HG02970 (cell line): ENCODE data around the gene FAM13C.

Experiments
- ATAC-seq: cut with Tn5 transposase; IDR thresholded peaks from one replicate; pipeline ENCODE4 v1.9.1; 2021; ENCODE audit warnings: mild to moderate bottlenecking, moderate library complexity, moderate number of reproducible peaks; ENCODE audit not compliant: unreplicated experiment, low FRiP score

The FAM13C gene

DNA sequence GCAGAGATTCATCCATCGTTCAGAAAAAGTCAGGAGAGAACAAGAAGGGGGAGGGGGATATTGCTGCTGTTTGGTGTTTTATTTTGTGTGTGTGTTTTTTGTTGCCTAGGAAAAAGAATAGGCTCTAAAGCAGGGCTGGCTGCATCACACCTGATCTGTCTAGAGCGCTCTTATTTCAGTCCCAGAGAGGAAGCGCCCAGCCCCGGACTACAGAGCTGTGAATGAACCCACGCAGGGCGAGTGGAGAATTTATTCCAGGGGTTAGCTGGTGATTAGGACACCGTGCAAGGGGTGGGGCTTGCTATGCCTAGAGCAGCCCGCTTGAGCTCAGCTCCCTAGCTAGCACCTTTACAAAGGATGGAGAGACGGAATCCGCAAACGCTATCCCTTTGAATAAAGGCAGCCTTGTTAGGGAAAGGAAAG, 621 bp upstream of the FAM13C start:
- no peak for ATAC-seq

- no peak for ATAC-seq
Measured at GRCh38 chr10:59361663-59362143, 646 bp downstream of the FAM13C start.

- ATAC-seq, result no peak
Measured at GRCh38 chr10:59360605-59361405, 1.5 kb downstream of the FAM13C start.

- ATAC-seq, result no peak
Measured at GRCh38 chr10:59358576-59358975, 3.8 kb downstream of the FAM13C start.

GRCh38 chr10:59354434-59354833, 7.9 kb downstream of the FAM13C start:
- ATAC-seq, result no peak

DNA sequence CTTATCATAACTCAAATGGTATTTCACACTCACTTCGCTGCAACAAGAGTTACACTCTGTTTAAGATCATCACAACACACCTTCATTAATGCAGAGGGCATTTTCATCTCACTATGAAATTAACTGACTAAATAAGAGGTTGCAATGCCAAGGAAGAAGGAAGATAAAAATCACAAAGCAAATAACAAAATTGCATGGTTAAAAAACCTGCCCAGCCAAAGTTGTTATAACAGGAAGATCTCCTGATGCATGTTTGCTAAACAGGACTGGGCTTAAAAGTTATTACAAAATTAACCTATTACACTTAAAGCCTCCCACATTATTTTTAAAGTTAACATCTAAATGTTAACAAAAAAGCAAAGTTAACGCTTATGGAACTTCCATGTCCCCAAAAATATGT, 11.8 kb downstream of the FAM13C start:
- ATAC-seq, result no peak

GRCh38 chr10:59346321-59346720, 16.0 kb downstream of the FAM13C start:
- ATAC-seq, result no peak

- no peak for ATAC-seq
Measured at GRCh38 chr10:59342723-59343122, 19.6 kb downstream of the FAM13C start.

DNA sequence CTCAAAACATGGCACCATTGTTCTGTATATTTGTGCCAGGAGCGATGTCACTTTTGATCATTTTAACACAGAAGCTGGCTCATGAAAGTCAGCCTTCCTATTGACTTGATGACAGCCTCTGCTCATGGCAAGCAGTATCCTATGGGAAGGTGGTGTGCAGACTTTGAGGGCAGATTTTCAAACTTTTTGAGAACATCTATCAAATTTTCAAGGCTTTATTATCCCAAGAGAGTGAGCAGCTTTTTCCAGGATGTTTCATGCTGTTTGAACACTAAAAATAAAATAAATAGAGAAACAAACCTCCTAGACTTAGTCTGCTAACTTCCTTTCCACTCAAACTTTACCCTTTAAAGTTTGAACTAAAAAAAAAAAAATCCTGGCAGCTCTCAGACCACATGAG, 20.3 kb downstream of the FAM13C start:
- ATAC-seq, result no peak

DNA sequence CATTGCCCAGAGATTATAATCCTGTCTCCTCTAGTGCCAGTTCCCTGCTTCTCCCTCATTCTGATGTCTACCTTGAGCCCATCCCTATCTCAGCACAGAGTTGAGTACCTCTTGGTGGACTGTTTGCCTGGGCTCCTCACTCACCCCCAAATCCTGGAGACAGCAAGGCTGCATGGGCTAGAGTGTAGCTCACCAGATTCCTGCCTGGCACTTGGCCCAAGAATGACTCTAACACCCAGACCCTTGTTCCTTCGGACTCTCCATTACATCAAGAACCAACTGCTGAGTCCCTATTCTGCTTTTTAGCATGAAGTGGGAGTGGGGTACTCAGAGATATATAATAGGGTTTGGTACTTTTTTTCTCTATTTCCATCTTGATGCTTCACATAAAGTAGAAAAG, 22.1 kb downstream of the FAM13C start:
- ATAC-seq, result no peak

- ATAC-seq, result no peak
Measured at GRCh38 chr10:59339351-59339750, 23.0 kb downstream of the FAM13C start.

- no peak for ATAC-seq
Measured at GRCh38 chr10:59337201-59337652, 25.1 kb downstream of the FAM13C start.

- ATAC-seq, result no peak
Measured at GRCh38 chr10:59336632-59337031, 25.7 kb downstream of the FAM13C start.

DNA sequence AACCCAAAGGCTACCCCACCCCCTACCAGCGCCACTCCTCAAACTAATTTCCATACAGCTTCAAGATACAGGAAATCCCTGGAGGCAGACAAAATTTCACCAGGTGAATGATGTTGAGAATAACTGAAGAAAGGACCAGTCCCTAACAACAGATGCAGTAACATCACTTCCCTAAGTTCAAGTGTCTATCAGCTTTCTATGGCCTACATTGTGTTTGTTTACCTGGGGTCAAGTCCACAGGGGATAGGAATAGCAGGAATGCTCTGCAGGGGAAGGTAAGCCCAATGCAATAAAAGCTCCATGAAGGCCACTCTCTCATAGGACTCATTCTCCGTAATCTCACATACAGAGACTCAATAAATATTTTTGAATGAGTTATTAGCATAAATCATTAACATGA, 26.9 kb downstream of the FAM13C start:
- ATAC-seq, result no peak

GRCh38 chr10:59333701-59334100, 28.6 kb downstream of the FAM13C start:
- ATAC-seq, result no peak

DNA sequence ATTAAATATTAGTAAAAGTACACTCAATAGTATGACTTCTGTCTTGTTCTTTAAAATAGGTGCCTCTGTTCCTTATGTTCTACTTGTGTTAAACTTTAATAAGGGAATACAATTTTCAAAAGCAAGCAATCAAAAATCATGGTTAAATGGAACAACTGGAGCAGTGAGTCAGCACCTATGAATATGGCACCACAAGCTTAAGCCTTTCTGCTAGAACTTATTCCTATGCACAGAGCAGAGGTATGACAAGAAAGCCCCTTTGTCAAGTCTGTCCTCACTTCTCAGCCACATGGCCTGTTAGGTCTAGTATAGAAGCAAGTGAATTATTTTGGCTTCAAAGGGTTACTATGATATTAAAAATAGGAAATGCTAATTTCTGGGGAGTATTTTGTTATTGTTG, 29.8 kb downstream of the FAM13C start:
- no peak for ATAC-seq

DNA sequence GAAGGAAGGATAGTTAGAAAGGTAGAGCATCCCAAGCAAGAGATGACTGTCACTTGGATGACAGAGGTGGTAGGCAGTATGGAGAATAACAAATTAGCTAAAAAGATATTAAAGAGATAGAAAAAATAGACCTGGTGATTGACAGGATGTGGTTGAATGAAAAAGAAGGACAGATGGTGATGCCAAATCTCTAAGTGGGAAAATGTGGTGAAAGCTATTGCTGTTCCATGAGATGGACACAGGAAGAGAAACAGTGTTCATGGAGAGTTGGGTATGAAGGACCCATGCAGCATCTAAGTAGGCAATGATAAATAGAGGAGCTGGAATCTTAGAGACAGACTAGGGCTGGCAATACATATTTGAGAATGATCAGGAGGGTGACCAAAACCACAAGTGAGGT, 30.7 kb downstream of the FAM13C start:
- no peak for ATAC-seq

DNA sequence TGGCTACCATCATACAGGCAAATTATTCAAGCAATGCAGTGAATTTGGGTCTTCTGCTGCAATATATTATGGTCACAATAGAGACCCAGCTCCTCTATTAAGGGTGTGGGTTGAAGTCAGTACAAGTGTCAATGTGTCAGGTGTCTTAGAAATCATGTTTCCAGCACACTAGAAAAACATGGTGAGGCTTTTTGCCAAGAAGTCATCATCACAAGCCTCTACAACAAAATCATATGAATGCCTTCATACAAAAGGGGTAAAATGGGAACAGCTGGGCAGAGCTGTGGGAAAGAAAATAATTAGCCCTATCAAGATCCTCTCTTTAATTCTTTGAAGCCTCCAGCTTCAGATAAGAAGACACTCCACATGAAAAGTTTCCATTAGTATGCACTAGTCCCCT, 37.2 kb downstream of the FAM13C start:
- ATAC-seq, result no peak

GRCh38 chr10:59324597-59324996, 37.8 kb downstream of the FAM13C start:
- no peak for ATAC-seq

- ATAC-seq, result no peak
Measured at GRCh38 chr10:59323831-59324401, 38.4 kb downstream of the FAM13C start.

- no peak for ATAC-seq
Measured at GRCh38 chr10:59323036-59323459, 39.3 kb downstream of the FAM13C start.

- ATAC-seq, result no peak
Measured at GRCh38 chr10:59322131-59322530, 40.2 kb downstream of the FAM13C start.
